Right lobe of liver (tissue), 6 donors: Measurements from ENCODE around the gene MYL2. TPM values are rescaled to one million over a fixed set of nuclear protein-coding genes. Genes with fewer than 3 reads are reported as not detected.
A peak's percentile ranks its signal among the peaks of the same experiment; 100 is the strongest.

Experiments used
- ATAC-seq, 4 donors: fragments of 200-7000 bp; cut with Tn5 transposase; one replicate each; pipeline ENCODE4 v1.9.1; 2020; ENCODE audit warnings: mild to moderate bottlenecking in 4 of 4, moderate library complexity in 4 of 4
- DNase-seq, 3 donors: peaks; one replicate each; pipeline ENCODE4 v3.0.0-alpha.2; 2020
- H3K27ac ChIP-seq, 3 donors: fragments of 200-600 bp; one replicate each; pipeline ENCODE4 v1.8.0; 2022
- H3K27me3 ChIP-seq, 2 donors: fragments of 200-600 bp; one replicate each; pipeline ENCODE4 v1.8.0; 2022
- H3K36me3 ChIP-seq, 4 donors: fragments of 200-600 bp; sonication (generic) in 1 of 4; one replicate each; pipeline versions ENCODE4 v1.5.1 to v1.8.0; 2017 to 2022; ENCODE audit warnings: control low read depth in 1 of 4
- H3K4me1 ChIP-seq, 4 donors: fragments of 200-600 bp; sonication (generic) in 1 of 4; one replicate each; pipeline versions ENCODE4 v1.5.1 to v1.8.0; 2017 to 2022; ENCODE audit warnings: control low read depth in 1 of 4
- H3K4me3 ChIP-seq, 3 donors: fragments of 200-600 bp; one replicate each; pipeline ENCODE4 v1.8.0; 2022
- H3K9me3 ChIP-seq, 4 donors: fragments of 200-600 bp; sonication (generic) in 1 of 4; one replicate each; pipeline versions ENCODE4 v1.5.1 to v1.8.0; 2017 to 2022; ENCODE audit warnings: control low read depth in 1 of 4
- CTCF ChIP-seq, 4 donors: fragments of 200-600 bp in 3 of 4; fragments of 450-650 bp in 1 of 4; IDR thresholded peaks; one replicate each; pipeline versions ENCODE4 v1.5.1 to v1.8.0; 2016 to 2022; ENCODE audit warnings: antibody characterized with exemption in 4 of 4, mild to moderate bottlenecking in 2 of 4
- POLR2A ChIP-seq: fragments of 450-650 bp; IDR thresholded peaks from one replicate; pipeline ENCODE4 v1.6.1; 2017; ENCODE audit warnings: antibody characterized with exemption, mild to moderate bottlenecking
- WGBS: methylation state at CpG from one replicate; pipeline ENCODE4 v1.1.6; 2018; ENCODE audit warnings: low coverage, low lambda C conversion rate; ENCODE audit not compliant: insufficient coverage; ENCODE audit errors: missing lambda C conversion rate; 5-methylcytosine and 5-hydroxymethylcytosine counted together
- intact Hi-C, 2 donors: fragments of 100-400 bp; cut with DNase I; formaldehyde crosslinking; loops; one replicate each; pipeline versions ENCODE4 v1.11.2 to v1.14.1; 2022
- total RNA-seq, 6 experiments: library from RNA; depleted of rRNA in 2 of 6; stranded (reverse); fragments of >200 nt in 2 of 6; fragmentation: NEBNext Ultra II Directional in 3 of 6; extraction: Animal tissue kit (Norgen Biotek cat#: 25700) in 3 of 6; gene quantifications; one replicate each; pipeline versions ENCODE4 v1.1.0 to v1.2.4, GENCODE V29; 2016 to 2023
- donor health status: DM: no; HTN: yes; CAD: no.
- donor health status: DM: no; HTN: no; CAD: no.
- donor health status: DM: no; HTN: no; CAD: no.
- donor health status: DM: no; HTN: yes; CAD: no.
- donor health status: DM: no; HTN: yes; CAD: no.

Gene MYL2
- total RNA-seq, 6 experiments from 2014 or later = 0.49 to 4.3 (median 1.0) TPM

GRCh38 chr12:110869026-110869425 lies 51.4 kb downstream of the MYL2 start:
- 55% methylated on average over 3 of the region's 3 CpGs for WGBS
- peak; percentile 32 to 68 (median 44) for ATAC-seq

GRCh38 chr12:110865521-110865920 lies 54.9 kb downstream of the MYL2 start:
- intact Hi-C loops = no loop called here
- no peak overlapping the region for H3K4me3 ChIP-seq
- WGBS = 72% methylated on average over 6 of the region's 6 CpGs
- no peaks in the 10 kb centered on the region for H3K9me3 ChIP-seq
- no peaks in the 10 kb centered on the region for H3K27me3 ChIP-seq
- DNase-seq = no peak
- no peak for TF ChIP-seq POLR2A
- TF ChIP-seq CTCF (IDR thresholded peaks at IDR 0.05) = no peak
- ATAC-seq = peak in 1 of 4 donors; percentile 36
- H3K4me1 ChIP-seq = no peaks in the 10 kb centered on the region
- no peak overlapping the region for H3K27ac ChIP-seq
- no peaks in the 10 kb centered on the region for H3K36me3 ChIP-seq

More at GRCh38 chr12:110869026-110869425, 51.4 kb downstream of the MYL2 start:
- no peaks in the 10 kb centered on the region for H3K27me3 ChIP-seq
- no peak overlapping the region for H3K27ac ChIP-seq
- TF ChIP-seq CTCF (IDR thresholded peaks at IDR 0.05) (no peak), POLR2A (no peak)
- intact Hi-C loops = no loop called here
- H3K9me3 ChIP-seq = no peaks in the 10 kb centered on the region
- DNase-seq = no peak
- no peaks in the 10 kb centered on the region for H3K4me1 ChIP-seq
- H3K36me3 ChIP-seq = no peaks in the 10 kb centered on the region
- H3K4me3 ChIP-seq = no peak overlapping the region

GRCh38 chr12:110863161-110863560 lies 57.2 kb downstream of the MYL2 start:
- H3K4me3 ChIP-seq = no peak overlapping the region
- ATAC-seq (no peak), DNase-seq (no peak)
- no peaks in the 10 kb centered on the region for H3K4me1 ChIP-seq
- H3K36me3 ChIP-seq = no peaks in the 10 kb centered on the region
- WGBS = 100% methylated on average over 1 of the region's 7 CpGs
- intact Hi-C loops = no loop called here
- TF ChIP-seq POLR2A (no peak), CTCF (IDR thresholded peaks at IDR 0.05) (no peak)
- H3K9me3 ChIP-seq = no peaks in the 10 kb centered on the region
- no peak overlapping the region for H3K27ac ChIP-seq
- H3K27me3 ChIP-seq = no peaks in the 10 kb centered on the region

GRCh38 chr12:110862329-110862728 lies 58.0 kb downstream of the MYL2 start:
- Histone ChIP-seq H3K9me3 (no peaks in the 10 kb centered on the region), H3K27ac (no peak overlapping the region), H3K27me3 (no peaks in the 10 kb centered on the region), H3K4me1 (no peaks in the 10 kb centered on the region), H3K4me3 (no peak overlapping the region), H3K36me3 (no peaks in the 10 kb centered on the region)
- TF ChIP-seq POLR2A = no peak
- TF ChIP-seq CTCF (IDR thresholded peaks at IDR 0.05) = no peak
- DNase-seq (no peak), ATAC-seq (no peak)
- intact Hi-C loops = no loop called here
- 80% methylated on average over 1 of the region's 9 CpGs for WGBS

GRCh38 chr12:110861729-110862128 lies 58.6 kb downstream of the MYL2 start:
- ATAC-seq (no peak), DNase-seq (no peak)
- H3K4me1 ChIP-seq = no peaks in the 10 kb centered on the region
- intact Hi-C loops = no loop called here
- no peak overlapping the region for H3K27ac ChIP-seq
- TF ChIP-seq POLR2A = no peak
- no peak for TF ChIP-seq CTCF (IDR thresholded peaks at IDR 0.05)
- H3K36me3 ChIP-seq = no peaks in the 10 kb centered on the region
- no peaks in the 10 kb centered on the region for H3K27me3 ChIP-seq
- H3K4me3 ChIP-seq = no peak overlapping the region
- 70% methylated on average over 7 of the region's 7 CpGs for WGBS
- no peaks in the 10 kb centered on the region for H3K9me3 ChIP-seq
